Hematopoietic multipotent progenitor cell treated with erythropoietin and hydrocortisone succinate and interleukin-3 and kit ligand, for 15 days (in vitro differentiated cells): ENCODE results near the gene TACO1.

Source experiments
- DNase-seq: peaks from one replicate; pipeline ENCODE4 v3.0.0-alpha.2; 2015; ENCODE audit warnings: low spot score

TACO1 gene

GRCh38 chr17:63600569-63601438 is at the start of gene TACO1:
Gene TACO1 (plus strand): TSS chr17:63600895. CDS start chr17:63601084, 189 bp downstream.
- DNase-seq, result peak; percentile 75

GRCh38 chr17:63552211-63552610 is 48.5 kb upstream of the TACO1 start:
- no peak for DNase-seq

GRCh38 chr17:63555500-63556156 is 45.1 kb upstream of the TACO1 start:
- no peak for DNase-seq

GRCh38 chr17:63557416-63557815 is 43.3 kb upstream of the TACO1 start:
- DNase-seq, result no peak

- no peak for DNase-seq
These were observed 42.3 kb upstream of the TACO1 start for GRCh38 chr17:63558441-63558840.

GRCh38 chr17:63561819-63562218 is 38.9 kb upstream of the TACO1 start:
- no peak for DNase-seq

- DNase-seq, result no peak
These were observed 37.4 kb upstream of the TACO1 start for GRCh38 chr17:63563339-63563738.

- no peak for DNase-seq
These were observed 36.1 kb upstream of the TACO1 start for GRCh38 chr17:63564562-63564961.

GRCh38 chr17:63567229-63567628 is 33.5 kb upstream of the TACO1 start:
- DNase-seq, result no peak

- no peak for DNase-seq
These were observed 32.1 kb upstream of the TACO1 start for GRCh38 chr17:63568563-63568962.

GRCh38 chr17:63571632-63572310 is 28.9 kb upstream of the TACO1 start:
- DNase-seq, result peak; percentile 52

GRCh38 chr17:63573634-63574033 is 27.1 kb upstream of the TACO1 start:
- no peak for DNase-seq

GRCh38 chr17:63578027-63578768 is 22.5 kb upstream of the TACO1 start:
- no peak for DNase-seq

GRCh38 chr17:63578769-63579111 is 22.0 kb upstream of the TACO1 start:
- DNase-seq, result no peak

GRCh38 chr17:63579633-63580032 is 21.1 kb upstream of the TACO1 start:
- no peak for DNase-seq

- DNase-seq, result no peak
These were observed 12.9 kb upstream of the TACO1 start for GRCh38 chr17:63587770-63588169.

GRCh38 chr17:63588797-63589196 is 11.9 kb upstream of the TACO1 start:
- no peak for DNase-seq

- no peak for DNase-seq
These were observed 11.0 kb upstream of the TACO1 start for GRCh38 chr17:63589646-63590045.

- no peak for DNase-seq
These were observed 7.9 kb upstream of the TACO1 start for GRCh38 chr17:63592797-63593196.

- DNase-seq, result no peak
These were observed 5.6 kb upstream of the TACO1 start for GRCh38 chr17:63595132-63595531.

- DNase-seq, result no peak
These were observed 3.7 kb upstream of the TACO1 start for GRCh38 chr17:63596856-63597586.

- no peak for DNase-seq
These were observed 2.4 kb upstream of the TACO1 start for GRCh38 chr17:63598281-63598680.
